TTC549 (cell line): ENCODE measurements around the gene KIFAP3.

Experiments used
- FAIRE-seq: peaks from 2 replicates; lab custom pipeline; 2012; peaks lifted over from hg19 to GRCh38; lab: Jason Lieb, UNC

The KIFAP3 gene

DNA sequence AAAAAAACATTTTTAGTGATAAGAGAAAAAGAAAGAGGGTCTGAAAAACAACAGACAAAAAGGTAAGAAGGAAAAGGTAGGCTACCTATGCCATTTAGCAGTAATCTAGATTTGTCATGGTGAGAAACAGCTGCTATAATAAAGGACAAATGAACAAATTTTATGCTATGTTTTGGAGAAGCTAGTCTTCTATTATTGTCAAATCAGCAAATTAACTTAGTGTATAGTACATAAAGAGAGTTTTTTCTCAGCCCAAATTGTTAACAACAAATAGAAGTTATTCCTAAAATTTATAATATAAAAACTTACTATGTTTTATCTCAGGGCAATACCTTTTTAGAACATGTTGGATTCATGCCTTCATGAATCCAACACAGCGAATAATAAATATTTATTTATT lies 88.7 kb downstream of the KIFAP3 start:
- no peak for FAIRE-seq

DNA sequence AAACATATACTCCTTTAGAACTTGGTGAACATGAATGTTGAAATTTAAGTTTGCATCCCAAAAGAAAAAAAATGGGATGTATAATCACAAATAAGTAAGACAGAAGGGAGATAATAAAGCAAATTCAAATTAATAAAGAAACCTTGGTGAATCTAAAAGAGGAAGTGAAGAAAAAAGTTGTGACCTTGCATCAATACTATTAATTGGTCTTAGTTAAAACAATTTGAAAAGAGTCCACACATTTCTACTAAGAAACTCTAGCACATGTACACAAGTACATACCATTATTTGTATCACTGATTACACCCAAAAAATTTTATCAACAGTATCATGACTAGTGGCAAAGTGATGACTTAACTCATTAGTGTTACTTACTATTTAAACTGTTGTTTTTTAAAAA lies 100.4 kb downstream of the KIFAP3 start:
- FAIRE-seq, result no peak

DNA sequence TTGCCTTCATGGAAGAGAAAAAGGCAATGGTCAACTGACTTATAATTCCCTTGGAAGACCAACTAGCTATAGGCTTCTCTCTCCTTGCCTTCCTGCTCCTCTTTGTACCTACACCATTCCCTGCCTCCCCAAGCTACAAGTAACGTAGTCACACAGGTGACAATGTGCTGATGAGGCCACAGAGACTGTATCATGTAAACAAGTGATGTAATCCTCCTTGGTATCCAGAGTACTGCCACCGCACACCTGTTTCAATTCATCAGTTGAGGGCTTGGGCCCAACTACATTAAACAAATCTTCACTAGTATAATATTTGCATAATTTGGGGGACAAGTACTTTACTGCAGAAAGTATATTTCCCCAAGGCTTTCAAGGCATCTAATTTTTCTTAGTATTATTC lies 104.4 kb downstream of the KIFAP3 start:
- no peak for FAIRE-seq

DNA sequence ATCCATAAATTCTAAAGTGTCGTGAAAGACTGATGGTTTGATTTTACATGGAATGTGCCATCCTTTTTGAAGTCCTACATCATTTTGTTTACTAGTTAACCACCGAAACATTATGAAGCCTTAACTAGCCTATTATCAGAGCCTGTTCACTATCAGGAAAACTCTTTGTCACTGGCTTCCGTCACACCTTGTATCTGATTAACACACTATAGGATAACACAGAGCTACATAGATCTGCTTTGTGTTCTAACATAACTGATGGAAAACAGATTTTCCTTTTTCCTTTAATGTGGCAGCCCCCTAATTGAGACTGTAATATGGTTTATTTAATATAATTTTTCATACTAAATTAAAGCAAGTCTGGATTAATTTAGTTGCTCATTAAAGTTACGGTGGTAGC lies 106.3 kb downstream of the KIFAP3 start:
- FAIRE-seq, result no peak

DNA sequence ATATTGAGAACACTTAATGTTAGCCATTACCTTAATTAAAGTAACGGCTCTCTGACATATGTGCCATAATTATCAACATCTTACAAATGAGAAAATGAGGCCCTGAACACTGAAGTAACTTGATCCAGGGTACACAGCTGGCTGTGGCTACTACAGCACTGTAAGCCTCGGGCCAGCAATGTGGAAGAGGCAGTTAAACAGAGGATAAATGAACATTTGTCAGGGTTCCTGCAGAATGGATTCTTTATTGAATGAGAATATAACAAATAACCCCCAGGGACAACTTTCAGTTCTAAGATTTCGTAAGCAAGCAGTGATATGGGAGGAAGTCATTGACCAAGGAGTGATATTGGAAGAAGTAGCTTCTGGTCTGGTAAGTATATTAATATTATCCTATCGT lies 110.3 kb downstream of the KIFAP3 start:
- FAIRE-seq, result no peak

DNA sequence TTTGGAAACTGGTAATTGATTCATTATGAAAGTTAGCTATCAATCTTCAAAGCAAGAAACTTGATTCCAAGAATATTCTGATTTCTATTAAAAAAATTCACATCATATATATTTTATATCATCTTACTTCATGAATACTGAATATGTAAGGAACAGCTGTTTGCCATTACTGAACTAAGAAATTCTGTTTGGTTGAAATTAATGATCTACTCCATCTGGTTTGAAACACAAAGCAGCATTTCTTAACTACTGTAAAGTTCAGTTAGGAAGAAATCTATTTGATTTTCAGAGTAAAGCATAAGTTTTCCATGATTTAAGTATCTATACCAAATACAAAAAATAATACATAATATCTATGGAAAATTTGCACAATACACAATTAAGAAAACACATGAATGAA lies 114.8 kb downstream of the KIFAP3 start:
- FAIRE-seq, result no peak

DNA sequence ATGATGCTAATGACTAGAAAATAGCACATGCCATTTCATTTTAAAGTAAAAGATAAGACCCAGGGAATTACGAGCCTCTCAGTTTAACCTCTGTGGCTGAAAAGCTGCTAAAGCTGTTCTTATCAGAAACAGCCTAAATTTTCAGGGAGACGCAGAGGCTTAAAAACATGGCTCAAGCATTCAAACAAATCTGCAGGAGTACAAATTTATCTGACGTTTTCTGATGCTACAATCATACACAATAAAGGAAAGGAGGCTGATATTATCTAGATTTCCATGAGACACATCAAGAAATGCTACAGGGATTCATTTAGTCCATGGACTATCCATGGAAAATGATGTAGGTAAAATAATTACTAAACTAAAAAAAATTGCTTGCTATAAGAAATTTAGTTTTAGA lies 115.5 kb downstream of the KIFAP3 start:
- FAIRE-seq, result no peak

DNA sequence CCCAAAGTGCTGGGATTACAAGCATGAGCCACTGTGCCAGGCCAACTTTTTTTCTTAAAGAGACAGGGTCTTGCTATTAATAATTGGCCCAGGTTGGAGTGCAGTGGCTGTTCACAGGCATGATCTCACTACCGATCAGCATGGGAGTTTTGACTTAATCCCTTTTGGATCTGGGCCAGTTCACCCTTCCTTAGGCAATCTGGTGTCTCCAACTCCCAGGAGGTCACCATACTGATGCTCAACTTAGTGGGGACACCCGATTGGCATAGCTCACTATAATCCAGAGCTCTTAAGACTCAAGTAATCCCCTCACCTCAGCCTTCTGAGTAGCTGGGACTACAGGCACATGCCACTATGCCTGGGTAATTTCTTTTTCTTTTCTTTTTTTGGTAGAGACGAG lies 116.6 kb downstream of the KIFAP3 start:
- FAIRE-seq, result no peak

DNA sequence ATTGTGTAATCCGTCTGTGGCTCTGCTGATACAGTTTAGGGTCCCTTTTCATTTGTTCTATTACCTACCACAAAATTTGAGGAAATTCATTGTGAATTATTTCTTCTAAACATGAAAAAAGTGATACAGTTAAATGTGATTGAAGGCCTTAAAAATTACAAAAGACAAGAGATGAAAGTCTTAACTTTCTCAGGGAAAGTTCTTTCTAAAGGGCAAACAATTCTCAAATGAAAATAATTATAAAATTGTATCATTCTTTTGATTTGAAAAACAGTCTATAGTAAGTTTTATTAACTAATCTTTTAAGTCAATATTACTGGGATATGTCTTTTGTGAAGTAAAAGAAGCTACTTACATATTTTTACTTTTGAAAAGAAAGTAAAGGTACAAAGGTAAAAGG lies 123.4 kb downstream of the KIFAP3 start:
- FAIRE-seq, result no peak

DNA sequence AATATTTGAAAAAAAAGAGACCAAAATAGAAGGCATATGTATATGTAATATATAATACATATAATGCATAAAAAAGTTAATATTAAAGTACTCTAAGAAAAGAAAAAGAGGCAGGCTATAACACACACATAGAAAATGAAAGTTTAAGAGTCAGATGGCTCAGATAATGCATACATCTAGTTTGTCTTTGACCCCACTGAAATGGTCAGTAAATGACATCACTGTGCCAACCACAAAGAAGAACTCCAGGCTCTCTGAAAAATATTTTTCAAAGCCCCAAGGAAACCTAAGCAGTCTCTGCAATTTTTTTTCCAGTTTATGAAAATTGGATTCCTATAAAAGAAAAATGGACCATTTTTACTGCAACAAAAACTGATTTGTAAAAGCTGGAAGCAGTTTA lies 125.4 kb downstream of the KIFAP3 start:
- FAIRE-seq, result peak; percentile 29

DNA sequence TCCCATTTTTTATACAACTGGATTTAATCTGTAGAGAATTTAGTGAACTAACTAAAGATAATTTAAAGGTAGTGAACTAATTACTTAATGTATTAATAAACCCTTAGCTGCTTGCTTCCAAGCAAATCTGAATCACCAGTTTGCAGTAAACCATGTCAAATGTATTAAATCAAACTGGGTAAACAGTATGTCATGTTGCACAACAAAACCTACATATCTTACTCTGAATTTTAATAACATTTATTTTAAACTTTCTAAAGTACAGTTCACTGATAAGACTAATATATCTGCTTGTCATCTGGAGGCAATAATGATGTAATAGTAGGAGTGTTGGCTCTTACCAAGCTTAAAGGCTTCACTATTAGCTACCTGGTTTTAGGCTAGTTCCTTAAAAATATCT lies 128.3 kb downstream of the KIFAP3 start:
- no peak for FAIRE-seq

DNA sequence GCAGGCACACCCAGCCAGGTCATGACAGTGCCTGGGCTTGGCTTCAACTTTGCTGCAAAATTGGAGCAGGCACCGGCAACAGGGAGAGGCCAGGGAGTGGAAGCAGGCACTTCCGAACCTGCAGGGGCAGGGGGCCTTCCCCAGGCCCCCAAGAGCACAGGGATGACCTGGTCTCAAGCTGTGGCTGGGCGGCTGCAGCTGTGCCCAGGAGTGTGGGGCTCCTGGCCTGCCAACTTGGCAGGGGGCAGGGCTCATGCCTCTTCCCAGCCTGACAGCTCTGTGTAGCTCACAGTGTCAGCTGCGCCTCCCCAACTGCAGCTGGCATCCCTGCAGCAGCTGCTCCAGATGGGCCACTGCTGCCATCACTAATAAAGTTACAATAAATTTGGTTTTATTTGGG lies 129.3 kb downstream of the KIFAP3 start:
- FAIRE-seq, result no peak

DNA sequence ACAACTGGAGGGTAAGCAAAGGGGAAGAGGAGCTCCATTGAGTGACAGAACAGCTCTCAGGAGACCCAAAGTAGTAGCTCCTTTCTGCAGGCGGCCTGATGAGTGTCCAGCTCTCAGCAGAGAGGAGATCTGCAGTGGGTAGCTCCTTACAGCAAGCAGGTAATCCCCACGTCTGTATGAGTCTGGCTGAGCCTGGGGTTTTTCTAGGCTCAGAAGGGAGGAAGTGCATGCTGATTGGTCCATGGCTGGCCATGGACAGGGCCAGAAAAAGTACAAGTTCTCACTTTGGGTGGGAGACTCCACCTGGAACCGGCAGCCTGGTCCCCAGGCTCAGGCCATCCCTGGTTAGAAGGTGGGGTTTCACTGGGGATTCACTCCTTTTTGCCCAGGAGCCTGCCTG lies 129.9 kb downstream of the KIFAP3 start:
- no peak for FAIRE-seq

DNA sequence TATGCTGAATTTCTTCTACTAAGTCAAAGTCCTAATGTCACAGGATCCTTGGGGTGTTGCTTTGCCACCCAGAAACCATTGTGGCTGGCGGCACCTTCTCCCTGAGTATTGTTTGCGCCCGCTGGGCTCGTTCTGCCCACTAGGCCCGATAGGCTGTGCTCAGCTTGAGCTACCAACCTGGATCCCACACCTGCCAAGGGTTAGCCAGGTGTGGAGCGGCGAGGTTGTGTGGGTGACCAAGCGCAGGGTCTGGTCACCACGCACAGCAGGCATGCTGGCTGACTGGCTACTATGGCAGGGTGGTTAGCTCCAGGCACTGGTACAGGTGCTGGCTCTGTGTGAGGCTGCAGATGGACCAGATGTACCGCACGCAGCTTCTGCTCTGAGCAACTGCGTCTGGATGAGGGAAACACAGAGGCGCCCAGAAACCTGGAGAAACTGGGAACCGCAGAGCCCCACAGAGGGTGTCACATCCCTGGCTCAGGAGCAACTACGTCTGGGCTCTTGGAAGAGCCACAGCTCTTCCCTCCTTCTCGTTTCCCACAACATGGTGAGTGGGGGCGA lies 130.4 kb downstream of the KIFAP3 start:
- FAIRE-seq, result no peak

DNA sequence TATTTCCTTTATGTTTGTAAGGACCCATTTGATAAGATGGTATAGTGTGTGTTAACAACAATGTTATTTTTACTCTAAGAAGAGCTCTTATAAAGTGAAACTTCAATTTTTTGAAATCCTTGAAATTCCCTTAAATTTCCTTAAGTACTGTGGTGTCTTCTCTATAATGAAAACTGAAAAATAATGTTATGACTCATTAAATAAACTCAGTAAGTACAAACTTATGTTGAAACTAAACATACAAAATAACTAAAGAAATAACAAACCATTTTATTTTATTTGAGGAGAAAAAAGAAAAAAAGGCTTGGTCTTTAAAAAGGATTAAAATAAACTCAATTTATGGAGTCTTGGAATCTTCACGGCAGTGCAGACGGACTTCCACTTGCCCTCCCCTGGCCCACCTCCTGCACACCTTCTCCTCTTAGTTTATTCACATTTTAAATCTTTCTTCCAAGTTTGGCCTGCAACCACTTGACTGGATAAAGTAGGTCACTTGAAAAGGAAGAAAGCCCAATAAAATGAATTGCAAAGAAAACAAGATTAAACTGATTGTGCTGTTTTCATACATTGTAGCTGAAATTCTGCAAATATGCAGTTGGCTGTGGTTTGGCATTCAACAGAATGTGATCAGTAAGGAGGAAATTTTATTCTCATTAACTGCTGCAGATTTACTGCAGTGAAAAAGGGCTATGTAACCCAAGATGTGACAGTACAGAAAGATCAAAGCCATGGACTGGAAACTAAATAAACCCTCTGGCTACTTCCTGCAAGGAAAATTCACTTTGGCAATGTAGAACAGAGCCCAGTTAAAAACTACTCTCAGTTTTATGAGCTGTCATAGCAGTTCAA lies 132.3 kb downstream of the KIFAP3 start:
- FAIRE-seq, result peak; percentile 92

DNA sequence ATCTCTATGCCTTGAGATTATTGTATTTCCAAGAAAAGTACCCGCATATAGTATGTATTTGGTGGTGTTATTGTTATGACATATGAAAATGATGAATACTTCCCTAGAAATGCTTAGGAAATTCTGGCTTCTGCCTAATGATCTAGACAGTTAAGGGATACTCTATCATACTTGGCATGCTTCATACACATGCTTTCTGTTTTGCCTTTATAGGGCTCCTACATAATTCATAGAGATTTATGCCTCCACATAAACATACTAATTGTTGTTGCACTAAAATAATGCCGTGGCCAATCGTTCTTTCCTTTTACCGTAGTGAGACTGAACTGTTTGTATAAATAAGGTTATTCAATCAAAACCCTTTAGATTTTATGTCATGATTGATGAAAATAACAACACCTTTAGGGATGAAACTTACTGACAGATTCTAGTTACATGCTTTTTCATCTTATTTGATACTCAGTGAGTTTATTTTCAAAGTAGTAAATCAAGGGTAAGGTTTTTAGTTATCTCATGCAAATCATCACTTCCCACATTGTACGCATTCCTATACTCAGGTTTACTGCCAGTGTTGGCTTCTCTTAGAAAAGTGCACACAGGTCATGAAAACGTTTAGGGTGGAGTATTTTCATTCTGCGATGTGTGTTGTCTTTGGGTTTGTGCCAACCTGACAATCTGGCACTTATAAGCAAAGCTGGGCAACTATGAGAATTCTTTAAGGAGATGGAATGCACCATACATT lies 140.3 kb downstream of the KIFAP3 start:
- FAIRE-seq, result no peak

DNA sequence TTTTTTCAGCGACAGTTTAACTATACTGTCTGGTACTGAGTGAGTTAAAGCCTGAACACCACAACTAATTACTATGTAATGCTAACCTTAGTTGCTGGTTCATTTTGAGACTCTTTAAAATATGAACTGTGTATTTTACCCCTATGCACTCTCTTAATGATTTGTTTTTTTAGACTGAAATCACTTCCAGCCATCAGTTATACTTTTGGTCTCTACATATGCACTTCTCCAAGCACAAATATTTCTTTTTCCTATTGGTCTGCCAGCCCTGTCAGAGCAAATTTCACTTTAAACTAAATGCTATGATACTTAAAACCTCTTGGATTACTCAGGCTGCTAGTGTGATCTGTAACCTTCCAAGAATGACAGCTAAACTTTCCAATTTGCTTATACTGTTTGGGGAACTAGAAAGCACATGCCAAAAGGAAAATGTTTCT lies 142.7 kb downstream of the KIFAP3 start:
- peak; percentile 54 for FAIRE-seq

DNA sequence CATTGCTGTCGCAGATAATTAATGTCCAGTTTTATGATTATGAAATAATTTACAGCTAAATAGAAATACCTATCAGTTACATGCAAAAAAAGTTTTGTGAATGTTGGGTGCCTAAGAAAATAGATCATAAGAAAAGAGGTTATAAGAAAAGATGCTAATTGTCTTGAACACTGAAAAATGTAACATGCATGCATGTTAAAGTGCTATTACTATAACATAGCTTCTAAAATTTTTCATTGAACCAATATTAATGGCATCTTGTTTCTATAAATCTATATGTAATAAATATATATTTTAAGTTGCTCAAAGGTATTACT lies 145.3 kb downstream of the KIFAP3 start:
- FAIRE-seq, result no peak

DNA sequence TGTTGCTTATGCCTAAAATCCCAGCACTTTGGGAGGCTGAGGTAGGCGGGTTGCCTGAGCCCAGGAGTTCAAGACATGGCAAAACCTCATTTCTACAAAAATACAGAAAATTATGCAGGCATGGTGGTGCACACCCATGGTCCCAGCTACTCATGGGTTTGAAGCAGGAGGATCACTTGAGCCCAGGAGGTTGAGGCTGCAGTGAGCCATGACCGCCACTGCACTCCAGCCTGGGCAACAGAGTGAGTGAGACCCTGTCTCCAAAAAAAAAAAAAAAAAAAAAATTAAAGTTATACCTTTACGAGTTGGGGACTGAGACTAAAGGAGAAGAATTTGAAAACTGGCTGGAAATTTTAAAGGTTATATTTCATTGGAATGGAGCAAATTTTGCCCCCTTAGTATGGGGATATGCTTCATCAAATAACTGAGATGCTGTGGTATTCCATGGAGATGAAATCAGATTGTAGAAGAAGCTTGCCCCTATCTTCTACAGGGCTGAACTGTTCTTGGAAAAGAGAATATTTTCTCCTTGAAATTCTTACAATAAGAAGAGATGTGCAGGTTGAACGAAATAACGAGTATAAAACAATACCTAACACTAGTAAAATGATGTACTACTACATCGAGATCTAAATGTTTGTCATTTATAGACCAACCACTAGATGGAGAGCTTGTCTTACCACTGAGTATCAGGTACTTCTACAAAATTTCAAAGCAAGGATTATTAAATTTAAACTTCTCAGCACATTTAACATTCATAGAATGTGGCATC lies 145.9 kb downstream of the KIFAP3 start:
- FAIRE-seq, result peak; percentile 98

DNA sequence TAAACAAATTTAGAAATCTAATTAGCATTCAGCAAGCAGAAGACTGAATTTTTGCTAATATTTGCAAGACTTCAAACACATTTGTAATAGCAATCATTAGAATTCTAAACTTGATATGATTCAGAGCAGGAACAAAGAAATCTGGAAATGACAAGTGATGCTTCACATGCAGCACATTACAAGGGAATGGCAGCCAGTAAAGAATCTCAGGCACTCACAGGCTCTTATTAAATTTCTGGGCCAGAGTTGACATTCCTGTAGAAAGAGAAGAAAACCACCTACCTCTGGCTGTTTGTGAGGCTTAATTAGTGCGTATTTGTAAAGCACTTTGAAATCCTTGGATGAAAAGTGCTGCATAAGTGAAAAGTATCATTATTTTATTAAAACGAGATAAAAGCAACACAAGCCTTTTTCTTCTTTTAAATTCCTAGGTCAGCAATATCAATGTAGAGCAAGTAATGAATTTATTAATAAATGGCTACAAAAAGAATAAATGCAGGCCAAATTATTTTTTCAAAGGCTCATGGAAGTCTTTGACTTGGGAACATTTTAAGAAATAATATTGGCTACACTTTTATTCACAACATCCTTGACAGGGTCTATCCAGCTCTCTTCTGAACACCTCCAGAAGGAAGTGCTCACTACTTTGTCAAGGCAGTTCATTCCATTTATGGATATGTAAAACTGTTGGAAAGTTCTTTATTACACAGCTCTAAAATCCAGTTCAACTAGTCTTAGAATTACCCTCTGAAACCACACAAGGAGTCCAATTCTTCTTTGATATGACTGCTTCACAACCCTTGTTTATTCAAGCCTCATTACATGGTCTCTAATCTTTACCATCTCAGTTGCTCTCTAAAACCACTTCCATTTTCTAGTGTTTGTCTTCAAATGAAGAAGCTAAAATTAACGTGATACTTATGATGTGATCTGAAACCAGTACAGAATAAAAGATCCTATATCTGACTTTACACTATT lies 148.7 kb downstream of the KIFAP3 start:
- no peak for FAIRE-seq

DNA sequence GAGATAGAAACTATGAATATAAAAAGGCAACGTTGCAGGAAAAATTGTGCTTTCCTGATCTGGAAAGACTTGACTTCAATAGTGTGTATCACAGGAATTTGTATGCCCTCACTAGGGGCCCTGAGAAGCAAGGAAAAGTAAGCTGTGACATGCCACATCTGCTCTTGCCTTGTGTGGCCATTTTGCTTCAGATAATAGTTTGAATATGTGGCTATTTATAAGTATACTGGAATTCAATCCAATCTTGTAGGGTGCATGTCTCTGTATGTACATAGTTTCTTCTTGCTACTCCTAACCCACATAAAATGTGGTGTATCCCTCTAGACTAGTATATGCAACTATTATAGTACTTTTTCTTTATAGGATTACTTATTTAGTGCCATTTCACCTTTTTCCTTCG lies 149.7 kb downstream of the KIFAP3 start:
- no peak for FAIRE-seq

DNA sequence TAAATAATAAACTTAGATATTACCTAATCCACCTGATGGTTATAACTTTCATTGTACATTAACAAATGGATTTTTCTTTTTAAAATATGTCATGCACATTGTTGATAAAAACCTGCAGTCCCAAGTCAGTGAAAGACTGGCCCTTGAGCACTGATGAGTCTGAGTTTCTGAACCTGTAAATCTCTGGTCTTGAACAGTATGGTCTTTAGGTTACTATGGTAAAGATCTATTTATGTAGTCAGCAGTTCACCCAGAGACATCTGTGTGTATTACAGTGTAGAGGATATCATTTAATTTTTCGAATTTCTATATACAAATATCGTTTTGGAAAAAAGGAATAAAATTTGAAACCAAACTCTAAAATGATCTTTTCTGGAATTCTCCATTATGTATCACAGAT lies 150.4 kb downstream of the KIFAP3 start:
- FAIRE-seq, result peak; percentile 29
